Body of pancreas (tissue), 4 donors: ENCODE results near the gene MT1A.

Experiments used
- POLR2A ChIP-seq, 3 donors: fragments of 450-650 bp; IDR thresholded peaks; one replicate each; pipeline ENCODE4 v1.6.1; 2016; ENCODE audit warnings: antibody characterized with exemption in 3 of 3, mild to moderate bottlenecking in 2 of 3
- TF ChIP-seq, protein P1 (sequence below), 7 experiments: fragments of 450-650 bp in 4 of 7; fragments of 200-600 bp in 3 of 7; sonication (generic) in 3 of 7; IDR thresholded peaks; one replicate each; pipeline ENCODE4 v1.5.1; 2016 to 2019; ENCODE audit warnings: antibody characterized with exemption in 7 of 7

DNA sequence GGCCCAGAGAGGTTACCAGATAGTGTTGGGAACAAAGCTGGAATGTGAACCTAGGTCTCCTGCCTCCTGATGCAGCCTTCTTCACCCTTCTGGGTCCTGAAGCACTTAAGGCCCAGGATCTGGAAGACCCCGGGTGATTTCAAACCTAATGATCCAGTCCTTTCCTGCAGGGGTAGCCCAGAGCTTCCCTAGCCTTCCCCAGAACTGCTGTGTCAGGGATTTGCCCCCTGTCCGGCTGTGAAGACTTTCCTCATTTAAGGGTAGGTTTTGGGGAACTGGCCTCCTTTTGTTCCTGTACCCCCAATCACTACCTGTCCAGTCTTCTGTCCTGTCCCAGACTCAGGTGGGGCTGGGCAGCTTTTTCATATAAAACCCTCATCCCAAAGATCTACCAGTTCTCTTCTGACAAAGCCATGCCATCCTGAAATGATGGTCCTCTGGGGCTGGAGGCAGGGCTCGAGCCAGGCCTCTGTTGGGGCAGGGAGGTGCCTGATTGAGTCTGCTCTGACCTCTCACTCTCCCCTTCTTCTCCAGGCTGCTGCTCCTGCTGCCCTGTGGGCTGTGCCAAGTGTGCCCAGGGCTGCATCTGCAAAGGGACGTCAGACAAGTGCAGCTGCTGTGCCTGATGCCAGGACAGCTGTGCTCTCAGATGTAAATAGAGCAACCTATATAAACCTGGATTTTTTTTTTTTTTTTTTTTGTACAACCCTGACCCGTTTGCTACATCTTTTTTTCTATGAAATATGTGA lies 45.1 kb downstream of the MT1A start:
- peak in 2 of 3 donors; percentile 17 to 45 for TF ChIP-seq POLR2A (IDR thresholded peaks at IDR 0.05)
- TF ChIP-seq, protein P1, sequence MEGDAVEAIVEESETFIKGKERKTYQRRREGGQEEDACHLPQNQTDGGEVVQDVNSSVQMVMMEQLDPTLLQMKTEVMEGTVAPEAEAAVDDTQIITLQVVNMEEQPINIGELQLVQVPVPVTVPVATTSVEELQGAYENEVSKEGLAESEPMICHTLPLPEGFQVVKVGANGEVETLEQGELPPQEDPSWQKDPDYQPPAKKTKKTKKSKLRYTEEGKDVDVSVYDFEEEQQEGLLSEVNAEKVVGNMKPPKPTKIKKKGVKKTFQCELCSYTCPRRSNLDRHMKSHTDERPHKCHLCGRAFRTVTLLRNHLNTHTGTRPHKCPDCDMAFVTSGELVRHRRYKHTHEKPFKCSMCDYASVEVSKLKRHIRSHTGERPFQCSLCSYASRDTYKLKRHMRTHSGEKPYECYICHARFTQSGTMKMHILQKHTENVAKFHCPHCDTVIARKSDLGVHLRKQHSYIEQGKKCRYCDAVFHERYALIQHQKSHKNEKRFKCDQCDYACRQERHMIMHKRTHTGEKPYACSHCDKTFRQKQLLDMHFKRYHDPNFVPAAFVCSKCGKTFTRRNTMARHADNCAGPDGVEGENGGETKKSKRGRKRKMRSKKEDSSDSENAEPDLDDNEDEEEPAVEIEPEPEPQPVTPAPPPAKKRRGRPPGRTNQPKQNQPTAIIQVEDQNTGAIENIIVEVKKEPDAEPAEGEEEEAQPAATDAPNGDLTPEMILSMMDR (IDR thresholded peaks at IDR 0.05) = no peak
